Keratinocyte (primary cell): ENCODE results near the gene GFOD2.

ENCODE experiments used
- EZH2 ChIP-seq: IDR thresholded peaks from one replicate; pipeline ENCODE4 v1.6.1; 2012; ENCODE audit warnings: inconsistent platforms, mild to moderate bottlenecking, low read length, moderate library complexity
- TF ChIP-seq, protein P1 (sequence below), 3 experiments: IDR thresholded peaks in 1 of 3; conservative IDR thresholded peaks in 1 of 3; optimal IDR thresholded peaks in 1 of 3; 2 replicates in 2 of 3; 3 replicates in 1 of 3; pipeline versions ENCODE3 to v1.5.1; 2011; ENCODE audit warnings: low read length in 3 of 3, mild to moderate bottlenecking in 3 of 3, moderate library complexity in 2 of 3, control low read depth in 1 of 3, inconsistent platforms in 1 of 3; ENCODE audit not compliant: insufficient read depth in 2 of 3; ENCODE audit errors: extremely low read depth in 1 of 3

DNA sequence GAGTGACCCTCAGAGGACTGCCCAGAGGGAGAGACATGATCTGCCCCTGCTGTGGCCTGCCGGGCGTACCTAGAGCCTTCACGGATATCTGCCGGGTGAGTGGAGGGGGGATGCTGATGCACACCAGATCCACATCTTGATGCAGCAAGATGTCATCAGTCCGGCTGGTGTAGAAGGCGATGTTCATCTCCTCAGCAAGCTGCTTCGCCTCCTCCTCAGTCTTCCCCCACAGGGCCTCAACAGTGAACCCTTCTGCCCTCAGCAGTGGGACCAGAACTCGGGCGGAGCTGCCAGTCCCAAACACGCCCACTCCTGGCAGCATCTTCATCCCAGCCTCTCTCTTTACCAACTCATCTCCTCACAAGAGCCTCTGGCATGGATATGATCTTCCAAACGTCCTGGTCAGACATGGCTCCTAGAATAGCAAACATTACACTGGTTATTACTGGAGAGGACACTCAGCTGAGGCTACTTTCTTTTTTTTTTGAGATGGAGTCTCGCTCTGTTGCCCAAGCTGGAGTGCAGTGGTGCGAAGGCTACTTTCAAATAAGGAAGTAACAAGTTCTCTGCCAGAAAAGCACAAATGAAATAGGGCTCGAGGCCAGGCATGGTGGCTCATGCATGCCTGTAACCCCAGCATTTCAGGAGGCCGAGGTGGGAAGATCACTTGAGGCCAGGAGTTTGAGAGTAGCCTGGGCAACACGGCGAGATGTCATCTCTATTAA lies 33.6 kb downstream of the GFOD2 start:
- no peak for TF ChIP-seq EZH2
- TF ChIP-seq, protein P1, sequence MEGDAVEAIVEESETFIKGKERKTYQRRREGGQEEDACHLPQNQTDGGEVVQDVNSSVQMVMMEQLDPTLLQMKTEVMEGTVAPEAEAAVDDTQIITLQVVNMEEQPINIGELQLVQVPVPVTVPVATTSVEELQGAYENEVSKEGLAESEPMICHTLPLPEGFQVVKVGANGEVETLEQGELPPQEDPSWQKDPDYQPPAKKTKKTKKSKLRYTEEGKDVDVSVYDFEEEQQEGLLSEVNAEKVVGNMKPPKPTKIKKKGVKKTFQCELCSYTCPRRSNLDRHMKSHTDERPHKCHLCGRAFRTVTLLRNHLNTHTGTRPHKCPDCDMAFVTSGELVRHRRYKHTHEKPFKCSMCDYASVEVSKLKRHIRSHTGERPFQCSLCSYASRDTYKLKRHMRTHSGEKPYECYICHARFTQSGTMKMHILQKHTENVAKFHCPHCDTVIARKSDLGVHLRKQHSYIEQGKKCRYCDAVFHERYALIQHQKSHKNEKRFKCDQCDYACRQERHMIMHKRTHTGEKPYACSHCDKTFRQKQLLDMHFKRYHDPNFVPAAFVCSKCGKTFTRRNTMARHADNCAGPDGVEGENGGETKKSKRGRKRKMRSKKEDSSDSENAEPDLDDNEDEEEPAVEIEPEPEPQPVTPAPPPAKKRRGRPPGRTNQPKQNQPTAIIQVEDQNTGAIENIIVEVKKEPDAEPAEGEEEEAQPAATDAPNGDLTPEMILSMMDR (optimal IDR thresholded peaks at IDR 0.05 in 1 of 3, IDR thresholded peaks at IDR 0.05 in 1 of 3, conservative IDR thresholded peaks at IDR 0.05 in 1 of 3; ENCODE audit: extremely low read depth in 1 of 3, insufficient read depth in 2 of 3, low read length in 3 of 3), result no peak
